GM21360 (cell line): ENCODE measurements around the gene ARHGEF28.

ENCODE experiments used
- ATAC-seq: cut with Tn5 transposase; IDR thresholded peaks from one replicate; pipeline ENCODE4 v1.9.1; 2021; ENCODE audit warnings: mild to moderate bottlenecking, moderate library complexity; ENCODE audit not compliant: unreplicated experiment

The ARHGEF28 gene

GRCh38 chr5:73732045-73732444 is 106.0 kb downstream of the ARHGEF28 start:
- no peak for ATAC-seq

- ATAC-seq: no peak
Observed at GRCh38 chr5:73733219-73733618, 107.2 kb downstream of the ARHGEF28 start.

GRCh38 chr5:73735032-73735734 is 109.2 kb downstream of the ARHGEF28 start:
- ATAC-seq: no peak

GRCh38 chr5:73739650-73740049 is 113.7 kb downstream of the ARHGEF28 start:
- no peak for ATAC-seq

DNA sequence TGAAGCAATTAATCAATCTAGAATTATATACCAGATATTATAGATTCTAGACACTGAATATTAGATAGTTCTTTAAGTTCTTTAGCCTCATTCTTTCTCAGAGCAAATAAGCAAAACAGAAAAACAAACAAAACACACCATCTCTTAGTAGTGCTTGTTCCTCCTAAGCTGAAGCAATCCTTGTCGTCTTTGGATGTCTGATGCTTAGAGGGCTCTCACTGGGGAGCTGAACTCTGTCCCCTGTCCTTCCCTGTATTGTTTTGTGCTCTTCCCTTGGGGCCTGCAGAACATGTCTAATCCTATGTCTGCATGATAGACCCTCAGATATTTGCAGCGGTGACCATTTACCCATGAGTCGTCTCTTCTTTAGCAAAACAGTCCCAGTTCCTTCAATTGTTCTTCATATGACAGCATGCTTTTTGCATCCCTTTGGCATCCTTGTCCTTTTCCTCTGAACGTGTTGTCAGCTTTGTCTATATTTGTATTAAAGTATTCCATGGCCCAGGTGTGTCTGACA is 114.3 kb downstream of the ARHGEF28 start:
- no peak for ATAC-seq

- no peak for ATAC-seq
Observed at GRCh38 chr5:73743161-73743560, 117.2 kb downstream of the ARHGEF28 start.

- no peak for ATAC-seq
Observed at GRCh38 chr5:73745836-73746235, 119.8 kb downstream of the ARHGEF28 start.

- no peak for ATAC-seq
Observed at GRCh38 chr5:73746608-73747007, 120.6 kb downstream of the ARHGEF28 start.

GRCh38 chr5:73747696-73748380 is 121.8 kb downstream of the ARHGEF28 start:
- ATAC-seq: no peak

DNA sequence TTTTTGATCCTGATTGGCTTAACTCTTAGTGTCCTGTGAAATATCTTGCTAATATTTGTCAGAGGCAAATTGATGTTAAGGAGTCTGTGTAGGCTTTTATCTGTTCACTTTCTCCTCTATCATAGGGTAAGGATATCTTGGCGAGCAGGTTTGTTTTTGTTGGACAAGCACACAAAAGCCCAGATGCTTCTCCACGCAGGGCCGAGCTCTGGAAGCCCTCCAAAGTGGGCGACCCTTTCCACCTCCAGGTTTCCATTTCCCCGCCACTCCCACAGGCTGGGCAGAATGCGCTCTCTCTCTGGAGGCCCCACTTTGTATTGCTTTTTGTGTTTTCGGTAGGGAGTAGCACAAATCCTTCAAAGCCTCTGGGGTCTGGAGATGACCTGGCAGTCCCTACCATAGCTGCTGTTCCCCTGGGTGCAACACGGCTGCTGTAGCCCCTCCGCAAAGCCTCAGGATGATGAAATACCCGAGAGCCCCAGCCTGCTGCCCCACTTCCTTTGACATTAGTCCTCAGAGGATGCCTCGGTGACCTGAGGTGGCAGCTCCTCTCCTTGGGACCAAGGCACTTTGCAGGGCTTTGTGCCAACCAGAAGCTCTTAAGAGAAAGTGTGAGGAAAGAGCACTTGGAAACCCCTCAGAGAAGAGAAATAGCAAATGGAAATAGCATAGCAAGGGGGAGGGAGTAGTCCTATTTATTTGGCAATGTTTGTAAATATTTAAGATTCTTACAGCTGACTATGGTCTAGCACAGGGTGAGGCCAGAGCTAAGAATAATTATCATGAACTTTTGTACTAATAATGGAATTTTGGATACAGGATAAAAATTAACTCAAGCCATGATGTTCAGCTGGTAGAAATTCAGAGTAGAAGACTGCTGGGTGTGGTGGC is 122.8 kb downstream of the ARHGEF28 start:
- no peak for ATAC-seq

GRCh38 chr5:73749485-73750270 is 123.7 kb downstream of the ARHGEF28 start:
- ATAC-seq: no peak

GRCh38 chr5:73751254-73751914 is 125.4 kb downstream of the ARHGEF28 start:
- ATAC-seq: no peak

DNA sequence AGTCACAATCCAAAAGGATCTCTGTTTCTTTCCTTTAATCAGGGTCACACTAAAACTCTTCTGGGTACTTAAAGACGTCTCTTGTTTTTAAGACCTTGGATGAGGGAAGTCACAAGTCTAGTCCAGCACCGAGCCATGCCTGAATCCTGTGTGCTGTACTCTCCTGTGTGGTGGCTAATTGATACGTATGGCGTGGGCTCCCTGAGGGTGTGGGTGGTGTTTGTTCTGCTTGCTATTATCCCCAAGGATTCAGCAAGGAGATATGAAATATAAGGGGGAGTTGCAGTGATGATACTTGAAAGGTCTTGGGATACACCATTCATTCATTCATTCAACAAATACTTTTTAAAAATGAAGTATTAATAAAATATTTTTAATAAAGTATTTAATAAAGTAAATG is 128.3 kb downstream of the ARHGEF28 start:
- ATAC-seq: no peak

DNA sequence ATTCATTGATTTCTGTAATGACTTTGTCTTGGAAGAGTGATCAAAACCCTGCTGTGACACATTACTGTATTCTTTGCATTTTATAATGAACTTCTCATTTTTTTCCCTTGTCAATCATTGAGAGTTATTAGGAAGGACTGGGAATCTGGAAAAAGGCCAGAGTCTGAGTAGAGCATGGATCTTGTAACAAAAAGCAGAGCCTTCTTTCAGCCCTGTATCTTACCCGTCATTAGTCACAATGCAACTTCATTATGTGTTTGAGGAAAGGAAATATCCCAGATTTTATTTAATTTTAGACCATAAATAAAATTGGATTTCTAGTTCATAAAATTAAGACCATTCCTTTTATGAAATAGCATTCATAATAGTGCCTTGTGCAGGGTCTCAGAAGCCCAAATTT is 131.4 kb downstream of the ARHGEF28 start:
- no peak for ATAC-seq

DNA sequence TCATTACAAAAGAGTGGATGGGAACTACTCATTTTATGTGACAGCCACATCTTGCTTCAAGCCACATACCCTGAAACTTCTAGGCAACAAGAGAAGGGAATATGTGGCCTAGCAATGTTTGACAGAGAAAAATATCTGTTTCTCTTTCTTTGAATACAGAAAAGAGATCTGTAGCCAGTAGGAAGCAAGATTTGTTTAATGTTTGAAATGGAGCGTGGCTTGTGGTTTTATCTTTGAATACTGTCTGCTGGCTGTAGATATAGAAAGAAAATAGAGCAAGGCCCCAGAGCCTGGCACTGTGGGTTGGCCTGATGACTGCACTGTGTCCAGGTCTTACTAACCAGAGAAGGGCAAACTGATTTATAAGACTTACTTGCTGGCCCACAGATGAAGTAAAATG is 133.8 kb downstream of the ARHGEF28 start:
- no peak for ATAC-seq

DNA sequence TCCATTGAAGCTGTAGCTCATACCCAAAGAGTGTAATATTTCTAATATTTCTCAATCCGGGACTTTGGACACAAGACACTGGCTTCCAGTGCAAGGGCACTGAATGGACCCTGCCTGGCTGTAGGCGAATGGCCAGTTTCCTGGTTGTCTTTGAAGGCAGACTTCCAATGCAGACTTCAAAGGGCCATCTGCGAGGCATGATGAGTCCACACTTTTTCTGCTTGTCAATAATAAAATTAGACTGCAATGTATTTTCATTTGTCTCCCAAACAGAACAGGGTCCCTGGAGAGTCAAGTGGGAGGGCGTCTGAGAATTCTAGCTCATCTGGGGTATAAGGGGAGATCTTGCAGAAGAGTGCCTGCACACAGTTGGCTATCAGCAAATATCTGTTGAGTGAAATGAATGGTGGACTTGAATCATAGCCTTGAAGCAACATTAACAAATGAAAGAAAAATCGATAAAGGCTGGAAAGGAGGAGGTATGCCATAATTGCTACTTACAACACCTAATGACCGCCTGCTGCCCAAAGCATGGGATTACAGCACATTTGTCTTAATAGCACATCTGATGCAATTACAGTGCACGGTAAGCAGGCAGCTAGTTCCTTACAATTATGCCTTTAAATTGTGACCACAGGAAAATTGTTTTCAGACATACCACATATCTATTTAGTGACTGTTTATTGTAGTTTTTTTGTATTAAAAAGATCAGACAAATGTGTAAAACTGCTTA is 137.5 kb downstream of the ARHGEF28 start:
- no peak for ATAC-seq

- ATAC-seq: no peak
Observed at GRCh38 chr5:73764586-73764985, 138.6 kb downstream of the ARHGEF28 start.

DNA sequence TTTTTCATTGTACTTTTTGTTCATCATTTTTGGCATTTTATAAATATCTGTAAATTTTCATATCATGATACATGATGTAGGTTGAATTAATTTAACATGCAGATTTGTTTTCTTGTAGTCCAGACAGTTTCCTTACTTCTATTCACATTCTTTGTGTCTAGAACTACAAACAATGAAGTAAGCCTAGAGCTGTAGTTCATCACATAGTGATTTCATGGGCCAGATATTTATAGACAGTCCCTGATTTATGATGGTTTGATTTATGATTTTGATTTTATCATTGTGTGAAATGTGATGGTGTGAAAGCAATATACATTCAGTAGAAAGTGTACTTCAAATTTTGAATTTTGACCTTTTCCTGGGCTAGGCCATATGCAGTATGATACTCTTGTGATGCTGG is 139.0 kb downstream of the ARHGEF28 start:
- no peak for ATAC-seq

DNA sequence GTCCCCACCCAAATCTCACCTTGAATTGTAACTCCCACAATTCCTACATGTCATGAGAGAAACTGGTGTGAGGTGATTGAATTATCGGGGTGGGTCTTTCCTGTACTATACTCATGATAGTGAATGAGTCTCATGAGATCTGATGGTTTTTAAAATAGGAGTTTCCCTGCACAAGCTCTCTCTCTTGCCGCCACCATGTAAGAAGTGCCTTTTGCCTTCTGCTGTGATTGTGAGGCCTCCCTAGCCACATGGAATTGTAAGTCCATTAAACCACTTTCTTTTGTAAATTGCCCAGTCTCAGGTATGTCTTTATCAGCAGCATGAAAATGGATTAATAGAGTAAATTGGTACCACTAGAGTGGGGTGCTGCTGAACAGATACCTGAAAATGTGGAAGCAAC is 140.9 kb downstream of the ARHGEF28 start:
- ATAC-seq: no peak
